ENCODE results near the gene SUPT4H1.

Gene SUPT4H1

DNA sequence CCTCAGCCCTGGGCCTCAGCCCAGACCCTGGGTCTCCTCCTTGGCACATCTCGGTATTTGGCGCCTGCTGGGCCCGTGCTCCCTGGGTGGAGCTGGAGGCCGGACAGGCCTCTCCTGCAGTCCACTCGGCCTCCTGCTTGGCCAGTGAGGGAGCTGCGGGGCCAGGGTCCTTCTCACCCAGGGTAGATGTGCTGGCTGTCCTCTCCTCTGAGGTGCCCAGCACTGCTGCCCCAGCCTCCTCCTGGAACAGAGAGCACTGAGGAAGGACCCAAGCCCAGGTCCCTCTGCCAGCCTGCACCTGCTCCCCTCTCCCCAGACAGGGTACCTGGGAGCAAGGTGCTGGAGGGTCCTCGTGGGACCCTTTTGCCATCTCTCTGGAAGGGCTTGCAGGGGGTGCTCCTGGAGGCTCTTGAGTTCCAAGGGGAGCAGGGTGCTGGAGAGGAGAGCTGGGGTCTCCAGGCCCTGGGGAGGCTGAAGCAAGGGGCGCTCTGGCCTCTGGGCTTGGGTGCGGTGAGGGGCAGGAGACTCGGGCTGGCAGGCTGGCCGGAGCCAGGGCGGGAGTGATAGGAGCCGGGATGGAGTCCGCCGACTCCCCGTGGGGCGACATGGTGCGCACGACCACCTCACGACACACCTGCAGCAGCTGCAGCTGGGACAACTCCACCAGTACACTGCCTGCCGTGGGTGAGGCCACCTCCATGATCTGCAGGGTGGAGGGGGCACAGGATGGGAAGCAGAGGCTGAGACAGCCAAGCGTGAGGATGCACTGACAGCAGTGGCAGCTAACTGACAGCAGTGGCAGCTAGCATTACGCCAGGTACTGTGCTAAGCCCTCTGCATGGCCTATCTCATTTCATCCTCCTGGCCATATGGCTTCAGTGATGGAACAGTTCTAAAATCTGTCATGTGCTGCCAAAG is 41.2 kb downstream of the SUPT4H1 start:
- H4K20me1 ChIP-seq (ENCODE audit: insufficient read depth, low read length), result no peaks in the 10 kb centered on the region
- no peaks in the 10 kb centered on the region for H3K27me3 ChIP-seq (ENCODE audit: low read depth, low read length)
- H2AFZ ChIP-seq (ENCODE audit: low read depth, low read length), result no peak overlapping the region
- no peaks in the 10 kb centered on the region for H3K79me2 ChIP-seq (ENCODE audit: low read length)
- H3K9me3 ChIP-seq (ENCODE audit: insufficient read depth, low read length), result no peaks in the 10 kb centered on the region
- no peak overlapping the region for H3K9ac ChIP-seq (ENCODE audit: low read length)
- no peak overlapping the region for H3K4me3 ChIP-seq (ENCODE audit: low read length)
- H3K27ac ChIP-seq (ENCODE audit: low read length), result no peak overlapping the region
- H3K36me3 ChIP-seq (replicated peaks; ENCODE audit: low read depth, low read length), result peaks cover 6% of the 10 kb centered on the region
- no peak overlapping the region for H3K4me2 ChIP-seq (ENCODE audit: low read length)
- TF ChIP-seq CTCF (IDR thresholded peaks at IDR 0.05; ENCODE audit: low read depth, low read length) (no peak), EZH2phosphoT487 (IDR thresholded peaks at IDR 0.05; ENCODE audit: low read depth) (no peak)
- no peaks in the 10 kb centered on the region for H3K4me1 ChIP-seq (ENCODE audit: low read length)

GRCh38 chr17:58309918-58310259 is 42.1 kb downstream of the SUPT4H1 start:
- no peaks in the 10 kb centered on the region for H3K9me3 ChIP-seq (ENCODE audit: insufficient read depth, low read length)
- TF ChIP-seq EZH2phosphoT487 (IDR thresholded peaks at IDR 0.05; ENCODE audit: low read depth) (no peak), CTCF (IDR thresholded peaks at IDR 0.05; ENCODE audit: low read depth, low read length) (no peak)
- no peak overlapping the region for H3K4me3 ChIP-seq (ENCODE audit: low read length)
- H3K9ac ChIP-seq (ENCODE audit: low read length), result no peak overlapping the region
- H3K36me3 ChIP-seq (replicated peaks; ENCODE audit: low read depth, low read length), result peaks cover 6% of the 10 kb centered on the region
- H2AFZ ChIP-seq (ENCODE audit: low read depth, low read length), result no peak overlapping the region
- no peaks in the 10 kb centered on the region for H3K4me1 ChIP-seq (ENCODE audit: low read length)
- no peaks in the 10 kb centered on the region for H3K27me3 ChIP-seq (ENCODE audit: low read depth, low read length)
- H4K20me1 ChIP-seq (ENCODE audit: insufficient read depth, low read length), result no peaks in the 10 kb centered on the region
- no peaks in the 10 kb centered on the region for H3K79me2 ChIP-seq (ENCODE audit: low read length)
- H3K4me2 ChIP-seq (ENCODE audit: low read length), result no peak overlapping the region
- H3K27ac ChIP-seq (ENCODE audit: low read length), result no peak overlapping the region

GRCh38 chr17:58308985-58309917 is 42.8 kb downstream of the SUPT4H1 start:
- TF ChIP-seq CTCF (IDR thresholded peaks at IDR 0.05; ENCODE audit: low read depth, low read length) (no peak), EZH2phosphoT487 (IDR thresholded peaks at IDR 0.05; ENCODE audit: low read depth) (no peak)
- H3K4me2 ChIP-seq (ENCODE audit: low read length), result no peak overlapping the region

More at GRCh38 chr17:58308985-58309917, 42.8 kb downstream of the SUPT4H1 start:
- no peaks in the 10 kb centered on the region for H3K27me3 ChIP-seq (ENCODE audit: low read depth, low read length)
- H3K27ac ChIP-seq (ENCODE audit: low read length), result no peak overlapping the region
- H2AFZ ChIP-seq (ENCODE audit: low read depth, low read length), result no peak overlapping the region
- H3K9ac ChIP-seq (ENCODE audit: low read length), result no peak overlapping the region
- H4K20me1 ChIP-seq (ENCODE audit: insufficient read depth, low read length), result no peaks in the 10 kb centered on the region
- no peaks in the 10 kb centered on the region for H3K9me3 ChIP-seq (ENCODE audit: insufficient read depth, low read length)
- no peak overlapping the region for H3K4me3 ChIP-seq (ENCODE audit: low read length)
- H3K36me3 ChIP-seq (replicated peaks; ENCODE audit: low read depth, low read length), result peaks cover 6% of the 10 kb centered on the region
- H3K4me1 ChIP-seq (ENCODE audit: low read length), result peaks cover 4% of the 10 kb centered on the region
- H3K79me2 ChIP-seq (ENCODE audit: low read length), result no peaks in the 10 kb centered on the region

All from OCI-LY3 (cell line).